ENCODE results near the gene RENBP.

DNA sequence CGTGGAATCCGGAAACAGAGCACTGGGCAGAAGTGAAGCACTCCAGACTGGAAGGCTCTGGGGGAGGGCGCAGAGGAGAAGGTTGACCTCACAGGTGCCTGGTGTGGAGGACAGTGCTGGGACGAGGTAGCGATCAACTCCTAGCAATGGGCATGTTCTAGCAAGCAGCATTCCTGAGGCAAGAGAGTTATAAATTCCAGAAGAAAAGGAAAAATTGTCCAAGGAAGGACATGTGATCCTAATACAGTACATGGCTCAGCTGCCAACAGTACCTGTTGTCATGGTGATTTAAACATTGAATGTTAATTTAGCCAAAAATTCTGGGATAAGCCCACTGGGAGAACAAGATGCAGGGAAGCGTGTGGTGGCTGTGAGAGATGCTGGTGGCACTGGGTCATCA, 26.6 kb downstream of the RENBP start:
- no peak for TF ChIP-seq BCL11A (tag by site-specific recombination; IDR thresholded peaks at IDR 0.05; ENCODE audit: low read depth)
- TF ChIP-seq, protein P1, sequence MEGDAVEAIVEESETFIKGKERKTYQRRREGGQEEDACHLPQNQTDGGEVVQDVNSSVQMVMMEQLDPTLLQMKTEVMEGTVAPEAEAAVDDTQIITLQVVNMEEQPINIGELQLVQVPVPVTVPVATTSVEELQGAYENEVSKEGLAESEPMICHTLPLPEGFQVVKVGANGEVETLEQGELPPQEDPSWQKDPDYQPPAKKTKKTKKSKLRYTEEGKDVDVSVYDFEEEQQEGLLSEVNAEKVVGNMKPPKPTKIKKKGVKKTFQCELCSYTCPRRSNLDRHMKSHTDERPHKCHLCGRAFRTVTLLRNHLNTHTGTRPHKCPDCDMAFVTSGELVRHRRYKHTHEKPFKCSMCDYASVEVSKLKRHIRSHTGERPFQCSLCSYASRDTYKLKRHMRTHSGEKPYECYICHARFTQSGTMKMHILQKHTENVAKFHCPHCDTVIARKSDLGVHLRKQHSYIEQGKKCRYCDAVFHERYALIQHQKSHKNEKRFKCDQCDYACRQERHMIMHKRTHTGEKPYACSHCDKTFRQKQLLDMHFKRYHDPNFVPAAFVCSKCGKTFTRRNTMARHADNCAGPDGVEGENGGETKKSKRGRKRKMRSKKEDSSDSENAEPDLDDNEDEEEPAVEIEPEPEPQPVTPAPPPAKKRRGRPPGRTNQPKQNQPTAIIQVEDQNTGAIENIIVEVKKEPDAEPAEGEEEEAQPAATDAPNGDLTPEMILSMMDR (tag by site-specific recombination; IDR thresholded peaks at IDR 0.05): no peak
- TF ChIP-seq ZNF76 (tag by site-specific recombination; IDR thresholded peaks at IDR 0.05; ENCODE audit: borderline replicate concordance, low read depth): no peak
- TF ChIP-seq ZNF274 (IDR thresholded peaks at IDR 0.05; ENCODE audit: low read length): no peak
- TF ChIP-seq ZNF274 (tag by site-specific recombination; IDR thresholded peaks at IDR 0.05; ENCODE audit: borderline replicate concordance): no peak
